H9 (cell line): ENCODE measurements around the gene NCOR2. TPM values are rescaled to one million over a fixed set of nuclear protein-coding genes. Genes with fewer than 3 reads are reported as not detected.

Source experiments
- DNase-seq: peaks from one replicate; pipeline ENCODE4 v3.0.0-alpha.2; 2017
- H2AFZ ChIP-seq: one replicate; pipeline ENCODE4 v1.6.1; 2013; ENCODE audit warnings: mild to moderate bottlenecking, low read length, control low read depth, moderate library complexity
- H2AK5ac ChIP-seq: 2 replicates; pipeline ENCODE4 v1.6.1; 2013; ENCODE audit warnings: low read length, control low read depth, mixed read lengths; ENCODE audit not compliant: insufficient read length
- H2BK120ac ChIP-seq: one replicate; pipeline ENCODE4 v1.6.1; 2013; ENCODE audit warnings: low read depth, mild to moderate bottlenecking, low read length, control low read depth, inconsistent platforms; ENCODE audit not compliant: poor library complexity, severe bottlenecking
- H2BK12ac ChIP-seq: 2 replicates; pipeline ENCODE4 v1.6.1; 2013; ENCODE audit warnings: low read length, control low read depth, mixed read lengths, low read depth; ENCODE audit not compliant: insufficient read length
- H2BK15ac ChIP-seq: 2 replicates; pipeline ENCODE4 v1.6.1; 2013; ENCODE audit warnings: low read depth, low read length, control low read depth
- H2BK20ac ChIP-seq: one replicate; pipeline ENCODE4 v1.6.1; 2013; ENCODE audit warnings: low read depth, mild to moderate bottlenecking, low read length, control low read depth, inconsistent platforms; ENCODE audit not compliant: poor library complexity, severe bottlenecking
- H2BK5ac ChIP-seq: 2 replicates; pipeline ENCODE4 v1.6.1; 2013; ENCODE audit warnings: low read length, control low read depth, mixed read lengths; ENCODE audit not compliant: insufficient read length
- H3K14ac ChIP-seq: 2 replicates; pipeline ENCODE4 v1.6.1; 2013; ENCODE audit warnings: low read length, control low read depth; ENCODE audit not compliant: insufficient read depth
- H3K18ac ChIP-seq: 2 replicates; pipeline ENCODE4 v1.6.1; 2013; ENCODE audit warnings: low read depth, mild to moderate bottlenecking, mixed read lengths, low read length, control low read depth; ENCODE audit not compliant: insufficient read length
- H3K23ac ChIP-seq: 2 replicates; pipeline ENCODE4 v1.6.1; 2013; ENCODE audit warnings: low read length, control low read depth, mixed read lengths, low read depth; ENCODE audit not compliant: insufficient read length
- H3K23me2 ChIP-seq: 2 replicates; pipeline ENCODE4 v1.6.1; 2013; ENCODE audit warnings: low read depth, mild to moderate bottlenecking, mixed read lengths, low read length, control low read depth; ENCODE audit not compliant: insufficient read length, poor library complexity, severe bottlenecking
- H3K27ac ChIP-seq: 2 replicates; pipeline ENCODE4 v1.5.1; 2013; ENCODE audit warnings: low read length, control low read depth, mixed read lengths, low read depth; ENCODE audit not compliant: insufficient read length
- H3K27me3 ChIP-seq: 2 replicates; pipeline ENCODE4 v1.6.1; 2013; ENCODE audit warnings: low read length, control low read depth, inconsistent platforms; ENCODE audit not compliant: insufficient read depth
- H3K4ac ChIP-seq: 2 replicates; pipeline ENCODE4 v1.6.1; 2013; ENCODE audit warnings: low read depth, mild to moderate bottlenecking, control low read depth, inconsistent platforms, low read length, moderate library complexity
- H3K4me1 ChIP-seq: 2 replicates; pipeline ENCODE4 v1.6.1; 2013; ENCODE audit warnings: low read length, control low read depth, inconsistent platforms; ENCODE audit not compliant: insufficient read depth
- H3K4me2 ChIP-seq: 2 replicates; pipeline ENCODE4 v1.6.1; 2013; ENCODE audit warnings: low read length, control low read depth, mixed read lengths; ENCODE audit not compliant: insufficient read length, insufficient read depth
- H3K56ac ChIP-seq: 2 replicates; pipeline ENCODE4 v1.6.1; 2013; ENCODE audit warnings: low read depth, mild to moderate bottlenecking, mixed read lengths, low read length, control low read depth; ENCODE audit not compliant: insufficient read length
- H3K79me1 ChIP-seq: 2 replicates; pipeline ENCODE4 v1.6.1; 2013; ENCODE audit warnings: low read depth, mild to moderate bottlenecking, moderate library complexity, low read length, control low read depth, inconsistent platforms; ENCODE audit not compliant: insufficient read depth, poor library complexity, severe bottlenecking
- H3K79me2 ChIP-seq: 2 replicates; pipeline ENCODE4 v1.6.1; 2013; ENCODE audit warnings: low read length, control low read depth, inconsistent platforms; ENCODE audit not compliant: insufficient read depth
- H3K9ac ChIP-seq: 2 replicates; pipeline ENCODE4 v1.6.1; 2013; ENCODE audit warnings: low read length, control low read depth, mixed read lengths; ENCODE audit not compliant: insufficient read length; ENCODE audit errors: extremely low read depth
- H3K9me3 ChIP-seq: one replicate; pipeline ENCODE4 v1.6.1; 2013; ENCODE audit warnings: low read depth, low read length, inconsistent platforms; ENCODE audit not compliant: control insufficient read depth
- H3T11ph ChIP-seq: one replicate; pipeline ENCODE4 v1.6.1; 2013; ENCODE audit warnings: mild to moderate bottlenecking, low read length, control low read depth, inconsistent platforms
- H4K20me1 ChIP-seq: one replicate; pipeline ENCODE4 v1.6.1; 2013; ENCODE audit not compliant: control insufficient read depth, insufficient read length, insufficient read depth
- H4K5ac ChIP-seq: 2 replicates; pipeline ENCODE4 v1.6.1; 2013; ENCODE audit warnings: low read depth, mild to moderate bottlenecking, mixed read lengths, low read length, control low read depth; ENCODE audit not compliant: insufficient read length
- H4K8ac ChIP-seq: replicated peaks from 2 replicates; pipeline ENCODE4 v1.6.1; 2013; ENCODE audit warnings: low read length, control low read depth, mixed read lengths, low read depth; ENCODE audit not compliant: insufficient read length
- H4K91ac ChIP-seq: 2 replicates; pipeline ENCODE4 v1.6.1; 2013; ENCODE audit warnings: low read depth, mild to moderate bottlenecking, moderate library complexity, mixed read lengths, low read length, control low read depth; ENCODE audit not compliant: insufficient read length
- H3K27ac Mint-ChIP-seq, 3 experiments: 2 replicates in 2 of 3; 3 replicates in 1 of 3; pipeline ENCODE4 v1.8.0; 2020 to 2021; ENCODE audit warnings: mixed read lengths in 3 of 3, mild to moderate bottlenecking in 1 of 3, moderate library complexity in 1 of 3
- H3K27me3 Mint-ChIP-seq: 2 replicates; pipeline ENCODE4 v1.8.0; 2021; ENCODE audit warnings: low read depth, mild to moderate bottlenecking, moderate library complexity, mixed read lengths
- H3K36me3 Mint-ChIP-seq, 3 experiments: 2 replicates in 2 of 3; 3 replicates in 1 of 3; pipeline ENCODE4 v1.8.0; 2020 to 2021; ENCODE audit warnings: low read depth in 3 of 3, mixed read lengths in 3 of 3; ENCODE audit not compliant: insufficient read depth in 1 of 3
- H3K4me1 Mint-ChIP-seq, 2 experiments: 2 replicates each; pipeline ENCODE4 v1.8.0; 2020; ENCODE audit warnings: mixed read lengths in 2 of 2
- H3K4me3 Mint-ChIP-seq, 2 experiments: 2 replicates in 1 of 2; 3 replicates in 1 of 2; pipeline ENCODE4 v1.8.0; 2020 to 2021; ENCODE audit warnings: mild to moderate bottlenecking in 2 of 2, mixed read lengths in 2 of 2, moderate library complexity in 1 of 2
- H3K9me3 Mint-ChIP-seq, 2 experiments: 2 replicates in 1 of 2; 3 replicates in 1 of 2; pipeline ENCODE4 v1.8.0; 2020; ENCODE audit warnings: mild to moderate bottlenecking in 2 of 2, mixed read lengths in 2 of 2, moderate library complexity in 1 of 2
- WGBS: extraction: QIAGEN DNeasy Blood & Tissue Kit; methylation state at CpG from one replicate; pipeline ENCODE4 v1.1.7; 2013; ENCODE audit warnings: missing lambda C conversion rate, low lambda C conversion rate, mixed read lengths; ENCODE audit not compliant: insufficient read length; ENCODE audit errors: extremely low coverage; 5-methylcytosine and 5-hydroxymethylcytosine counted together
- total RNA-seq: library from RNA; stranded (reverse); gene quantifications from 2 replicates; pipeline ENCODE4 v1.2.1, GENCODE V29; 2021
- TF ChIP-seq, protein P1 (sequence below): fragments of 200-600 bp; sonication (generic); conservative IDR thresholded peaks from 3 replicates; pipeline ENCODE4 v1.8.0; 2021; ENCODE audit warnings: antibody characterized with exemption, mild to moderate bottlenecking

NCOR2 gene
- total RNA-seq, 1 experiment from 2014 or later, result 226 TPM

DNA sequence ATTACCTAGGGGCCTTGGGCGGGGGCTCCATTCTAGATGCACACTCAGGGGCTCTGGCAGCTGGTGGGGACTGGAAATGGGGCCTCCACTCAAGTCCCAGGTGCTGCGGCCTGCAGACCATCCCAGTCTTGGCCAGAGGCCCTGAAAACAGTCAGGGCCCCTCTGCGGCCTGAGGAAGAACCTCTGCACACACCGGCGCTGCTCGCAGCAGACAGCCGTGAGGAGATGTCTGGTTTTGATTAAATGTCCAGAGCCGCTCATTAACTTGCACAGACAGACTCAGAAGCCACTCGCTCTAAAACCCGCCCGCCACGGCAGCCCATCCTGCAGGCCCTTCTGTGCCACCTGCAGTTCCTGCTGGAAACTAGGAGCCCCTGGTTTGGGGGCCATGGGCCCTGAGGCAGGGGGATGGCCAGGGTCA lies 36.4 kb upstream of the NCOR2 start:
- Histone ChIP-seq H3K23ac (no peak overlapping the region), H3K79me1 (no peaks in the 10 kb centered on the region), H3K9ac (no peak overlapping the region), H3K27ac (no peak overlapping the region), H2BK15ac (no peak overlapping the region), H2BK20ac (no peak overlapping the region), H3T11ph (no peak overlapping the region), H2BK120ac (no peak overlapping the region), H3K79me2 (no peaks in the 10 kb centered on the region), H3K4me2 (no peak overlapping the region), H3K4ac (no peak overlapping the region), H2AFZ (no peak overlapping the region), H3K56ac (no peak overlapping the region), H3K4me1 (peaks cover under 1% of the 10 kb centered on the region; the same call in 1 of the 2 replicates), H4K91ac (no peak overlapping the region), H4K8ac (no peak overlapping the region), H3K23me2 (no peaks in the 10 kb centered on the region), H3K14ac (no peak overlapping the region; the same call in 1 of the 2 replicates), H4K5ac (no peak overlapping the region), H2BK12ac (no peak overlapping the region), H2AK5ac (no peak overlapping the region), H3K18ac (no peak overlapping the region), H4K20me1 (peaks cover 2% of the 10 kb centered on the region), H3K27me3 (no peaks in the 10 kb centered on the region), H3K9me3 (no peaks in the 10 kb centered on the region), H2BK5ac (no peak overlapping the region)
- TF ChIP-seq, protein P1, sequence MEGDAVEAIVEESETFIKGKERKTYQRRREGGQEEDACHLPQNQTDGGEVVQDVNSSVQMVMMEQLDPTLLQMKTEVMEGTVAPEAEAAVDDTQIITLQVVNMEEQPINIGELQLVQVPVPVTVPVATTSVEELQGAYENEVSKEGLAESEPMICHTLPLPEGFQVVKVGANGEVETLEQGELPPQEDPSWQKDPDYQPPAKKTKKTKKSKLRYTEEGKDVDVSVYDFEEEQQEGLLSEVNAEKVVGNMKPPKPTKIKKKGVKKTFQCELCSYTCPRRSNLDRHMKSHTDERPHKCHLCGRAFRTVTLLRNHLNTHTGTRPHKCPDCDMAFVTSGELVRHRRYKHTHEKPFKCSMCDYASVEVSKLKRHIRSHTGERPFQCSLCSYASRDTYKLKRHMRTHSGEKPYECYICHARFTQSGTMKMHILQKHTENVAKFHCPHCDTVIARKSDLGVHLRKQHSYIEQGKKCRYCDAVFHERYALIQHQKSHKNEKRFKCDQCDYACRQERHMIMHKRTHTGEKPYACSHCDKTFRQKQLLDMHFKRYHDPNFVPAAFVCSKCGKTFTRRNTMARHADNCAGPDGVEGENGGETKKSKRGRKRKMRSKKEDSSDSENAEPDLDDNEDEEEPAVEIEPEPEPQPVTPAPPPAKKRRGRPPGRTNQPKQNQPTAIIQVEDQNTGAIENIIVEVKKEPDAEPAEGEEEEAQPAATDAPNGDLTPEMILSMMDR, result no peak
- no peak overlapping the region for H3K27ac Mint-ChIP-seq
- no peak for DNase-seq
- H3K4me3 Mint-ChIP-seq, result no peak overlapping the region
- WGBS, result no CpG with 5 or more reads among the region's 12 CpGs
- peaks cover 0 to 11% (median 0%) of the 10 kb centered on the region in 3 experiments; a peak in 4 of 7 replicates for H3K36me3 Mint-ChIP-seq
- peaks cover 5% of the 10 kb centered on the region for H3K27me3 Mint-ChIP-seq
- peaks cover 0 to 5% of the 10 kb centered on the region in 2 experiments; a peak in 2 of 5 replicates for H3K9me3 Mint-ChIP-seq
- peaks cover 16% of the 10 kb centered on the region in 2 experiments for H3K4me1 Mint-ChIP-seq
